Stimulated activated CD4-positive, alpha-beta T cell treated with anti-CD3 and anti-CD28 coated beads, TNF-alpha, amount 100 ng/mL, for 24 hours (primary cell): ENCODE results near the gene RRAGA.
"Not testable (repeated sequence)": the region's sequence is repeated elsewhere in the genome, so short reads cannot be mapped to it uniquely, and the experiment has no call there.

Experiments
- DNase-seq, 3 experiments: peaks; one replicate each; pipeline ENCODE4 v3.0.0-alpha.2; 2020; ENCODE audit warnings: low read depth in 3 of 3

Gene RRAGA, protein sequence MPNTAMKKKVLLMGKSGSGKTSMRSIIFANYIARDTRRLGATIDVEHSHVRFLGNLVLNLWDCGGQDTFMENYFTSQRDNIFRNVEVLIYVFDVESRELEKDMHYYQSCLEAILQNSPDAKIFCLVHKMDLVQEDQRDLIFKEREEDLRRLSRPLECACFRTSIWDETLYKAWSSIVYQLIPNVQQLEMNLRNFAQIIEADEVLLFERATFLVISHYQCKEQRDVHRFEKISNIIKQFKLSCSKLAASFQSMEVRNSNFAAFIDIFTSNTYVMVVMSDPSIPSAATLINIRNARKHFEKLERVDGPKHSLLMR

DNA sequence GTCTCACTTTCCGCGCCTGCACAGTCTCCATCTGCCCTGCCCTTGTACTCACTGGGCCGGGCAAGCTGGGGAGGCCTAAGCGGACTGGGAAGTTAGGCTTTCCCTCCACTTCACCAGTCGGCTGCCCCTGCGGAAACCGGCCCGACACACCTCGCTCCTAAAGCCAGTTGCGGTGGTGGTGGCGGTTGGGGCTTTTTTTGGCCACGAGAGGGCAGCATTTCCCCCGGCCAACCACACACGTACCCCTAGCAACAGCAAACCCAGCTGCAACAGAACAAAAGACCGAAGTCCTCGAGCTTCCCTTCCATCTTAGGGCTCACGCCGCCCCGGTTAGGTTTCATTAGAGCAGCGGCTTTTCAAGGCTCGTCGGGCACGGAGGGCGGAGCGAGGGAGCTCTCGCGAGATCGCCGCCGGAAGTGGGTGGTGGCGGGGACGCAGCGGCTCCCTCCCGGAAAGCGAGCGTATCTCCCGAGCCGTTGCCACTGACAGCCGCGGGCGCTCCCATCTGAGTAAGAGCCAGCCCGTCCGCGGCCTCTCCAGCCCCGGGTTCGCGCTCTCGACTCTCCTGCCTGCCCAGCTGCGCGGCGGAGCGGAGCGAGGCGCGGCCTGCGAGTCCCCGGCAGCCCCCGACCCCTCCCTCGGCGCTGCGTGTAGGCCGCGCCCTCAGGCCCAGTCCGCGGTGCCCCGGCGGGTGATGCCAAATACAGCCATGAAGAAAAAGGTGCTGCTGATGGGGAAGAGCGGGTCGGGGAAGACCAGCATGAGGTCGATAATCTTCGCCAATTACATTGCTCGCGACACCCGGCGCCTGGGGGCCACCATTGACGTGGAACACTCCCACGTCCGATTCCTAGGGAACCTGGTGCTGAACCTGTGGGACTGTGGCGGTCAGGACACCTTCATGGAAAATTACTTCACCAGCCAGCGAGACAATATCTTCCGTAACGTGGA, at the start of gene RRAGA:
RRAGA (plus strand) TSS at position 462 of the 951 bp plus-strand sequence; CDS start at position 695, 233 bp downstream.
- DNase-seq: peak; percentile 85 to 92 (median 91)

DNA sequence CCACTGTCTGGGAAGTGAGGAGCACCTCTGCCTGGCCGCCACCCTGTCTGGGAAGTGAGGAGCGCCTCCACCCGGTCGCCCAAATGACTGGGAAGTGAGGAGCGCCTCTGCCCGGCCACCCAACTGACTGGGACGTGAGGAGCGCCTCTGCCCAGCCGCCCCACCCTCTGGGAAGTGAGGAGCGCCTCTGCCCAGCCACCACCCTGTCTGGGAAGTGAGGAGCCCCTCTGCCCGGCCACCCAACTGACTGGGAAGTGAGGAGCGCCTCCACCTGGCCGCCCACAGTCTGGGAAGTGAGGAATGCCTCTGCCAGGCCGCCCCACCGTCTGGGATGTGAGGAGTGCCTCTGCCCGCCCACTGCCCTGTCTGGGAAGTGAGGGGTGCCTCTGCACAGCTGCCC, 49.1 kb upstream of the RRAGA start:
- no peak for DNase-seq

DNA sequence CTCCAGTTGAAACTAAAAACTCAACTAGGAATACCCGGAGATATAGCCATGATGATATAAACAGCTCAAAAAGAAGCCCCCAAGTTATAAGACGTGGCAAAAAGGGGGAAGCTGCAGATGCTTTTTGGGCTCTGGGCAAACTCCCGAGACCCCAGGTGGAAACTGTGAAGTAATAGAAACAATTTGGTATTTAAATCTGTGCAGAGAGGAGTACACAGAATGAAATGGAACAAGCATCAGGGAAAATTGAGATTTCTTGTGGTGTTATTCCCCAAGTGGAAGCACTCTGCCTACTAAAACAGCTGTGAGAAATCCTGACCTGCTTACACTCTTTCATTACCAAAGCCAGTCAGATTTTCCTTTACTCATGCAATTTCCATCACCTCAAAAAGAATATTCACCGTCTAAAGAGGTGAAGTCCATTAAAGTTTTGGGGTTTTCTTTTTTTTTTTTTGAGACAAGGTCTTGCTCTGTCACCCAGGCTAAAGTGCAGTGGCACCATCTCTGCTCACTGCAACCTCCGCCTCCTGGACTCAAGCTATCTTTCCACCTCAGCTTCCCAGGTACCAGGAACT, 39.7 kb upstream of the RRAGA start:
- no peak for DNase-seq

DNA sequence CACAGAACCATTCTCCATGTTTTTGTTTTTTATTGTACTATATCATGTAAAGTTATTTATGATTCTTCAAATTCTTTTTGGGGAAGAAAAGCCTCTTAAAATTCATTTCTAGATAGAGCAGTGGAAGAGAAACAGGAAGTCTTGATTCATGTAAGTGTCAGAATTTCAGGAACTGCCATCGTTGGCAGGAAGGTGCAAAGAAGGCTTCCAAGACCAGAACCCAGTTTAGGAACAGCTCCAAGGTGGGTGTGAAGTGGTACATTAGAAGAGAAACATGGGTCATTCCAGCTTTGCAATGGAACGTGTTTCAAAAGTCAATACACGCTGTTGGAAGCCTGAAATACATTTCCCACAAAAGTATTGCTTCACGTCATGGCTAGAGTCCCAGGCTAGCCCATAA, 31.0 kb upstream of the RRAGA start:
- DNase-seq: no peak

DNA sequence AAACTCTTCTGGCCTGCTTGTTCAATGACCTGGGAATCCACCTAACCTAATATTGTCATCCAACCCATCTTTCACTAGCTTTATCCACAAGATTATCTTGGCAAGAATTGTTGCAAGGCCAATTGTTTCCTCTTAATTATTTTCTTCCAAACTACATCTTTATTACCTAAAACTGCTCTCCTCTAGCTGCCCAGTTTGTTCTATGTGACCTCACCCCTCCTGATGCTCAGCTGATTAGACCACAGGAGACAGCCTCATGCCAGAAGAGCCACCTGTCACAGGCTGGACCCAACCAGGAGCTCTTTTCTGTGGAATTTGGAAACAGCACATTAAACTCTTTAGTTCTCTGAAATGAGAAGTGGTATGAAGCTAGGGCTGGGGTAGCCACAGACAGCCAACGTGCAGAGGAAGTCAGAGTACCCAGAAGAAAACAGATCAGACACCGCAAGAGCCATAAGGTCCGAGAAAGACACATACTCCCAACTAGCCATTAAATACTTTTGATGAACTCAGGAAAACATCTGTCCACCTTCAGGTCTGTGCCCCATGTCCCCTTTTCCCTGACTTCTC, 28.3 kb upstream of the RRAGA start:
- DNase-seq: no peak

DNA sequence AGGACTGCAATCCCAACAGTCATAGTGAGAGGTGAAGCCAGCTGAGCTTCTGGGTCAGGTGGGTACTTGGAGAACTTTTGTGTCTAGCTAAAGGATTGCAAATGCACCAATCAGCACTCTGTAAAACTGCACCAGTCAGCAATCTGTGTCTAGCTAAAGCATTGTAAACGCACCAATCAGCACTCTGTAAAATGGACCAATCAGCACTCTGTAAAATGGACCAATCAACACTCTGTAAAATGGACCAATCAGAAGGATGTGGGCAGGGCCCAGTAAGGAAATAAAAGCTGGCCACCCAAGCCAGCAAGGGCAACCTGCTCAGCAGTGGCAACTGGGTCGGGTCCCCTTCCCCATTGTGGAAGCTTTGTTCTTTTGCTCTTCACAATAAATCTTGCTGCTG, 27.6 kb upstream of the RRAGA start:
- not testable (repeated sequence) for DNase-seq

DNA sequence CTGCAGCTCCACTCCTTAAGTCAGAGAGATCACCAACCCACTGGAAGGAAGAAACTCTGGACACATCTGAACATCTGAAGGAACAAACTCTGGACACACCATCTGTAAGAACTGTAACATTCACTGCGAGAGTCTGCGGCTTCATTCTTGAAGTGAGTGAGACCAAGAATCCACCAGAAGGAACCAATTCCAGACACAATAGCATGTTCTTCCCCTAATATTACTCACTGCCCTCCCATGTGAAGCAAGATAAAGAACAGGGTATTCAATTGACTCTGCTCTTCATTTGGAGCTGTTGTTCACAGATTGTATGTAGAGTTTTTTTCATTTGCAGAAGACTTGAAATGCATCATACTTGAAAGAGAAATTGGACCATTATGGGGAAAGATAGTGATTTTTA, 27.0 kb upstream of the RRAGA start:
- DNase-seq: no peak

DNA sequence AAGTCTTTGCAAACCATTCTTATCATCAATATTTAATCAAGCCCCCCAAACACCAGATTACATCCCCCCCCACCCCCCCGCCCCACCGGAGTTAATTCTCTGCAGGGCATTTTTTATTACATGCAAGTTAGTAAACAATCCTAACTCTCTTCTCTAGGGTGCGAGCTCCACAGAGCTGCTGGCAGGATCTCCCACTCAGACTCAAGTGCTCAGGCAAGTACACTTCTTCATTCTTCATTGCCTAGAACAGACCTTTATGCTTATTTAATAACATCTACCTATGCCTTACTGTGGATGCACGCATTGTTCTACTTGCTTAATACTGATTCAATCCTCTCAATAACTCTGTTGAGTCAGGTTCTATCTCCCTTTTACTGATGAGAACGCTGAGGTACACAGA, 26.1 kb upstream of the RRAGA start:
- DNase-seq: no peak

DNA sequence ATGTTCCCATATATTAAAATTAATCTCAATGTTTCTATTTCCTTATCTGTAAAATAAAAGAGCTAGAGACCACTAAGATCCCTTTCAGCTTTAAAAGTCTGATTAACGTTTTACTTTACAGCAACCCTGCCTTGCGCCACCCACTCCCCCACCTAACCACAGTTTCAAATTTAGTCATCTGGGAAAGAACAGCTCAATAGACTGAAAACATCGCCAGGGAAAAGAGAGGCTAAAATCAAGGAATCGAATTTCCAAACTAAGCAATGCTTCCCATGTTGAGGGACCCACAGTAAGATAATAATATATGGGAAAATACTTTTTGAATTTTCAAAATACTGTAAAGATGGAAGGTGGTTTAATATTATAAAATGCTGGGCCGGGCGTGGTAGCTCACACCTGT, 22.9 kb upstream of the RRAGA start:
- DNase-seq: no peak

DNA sequence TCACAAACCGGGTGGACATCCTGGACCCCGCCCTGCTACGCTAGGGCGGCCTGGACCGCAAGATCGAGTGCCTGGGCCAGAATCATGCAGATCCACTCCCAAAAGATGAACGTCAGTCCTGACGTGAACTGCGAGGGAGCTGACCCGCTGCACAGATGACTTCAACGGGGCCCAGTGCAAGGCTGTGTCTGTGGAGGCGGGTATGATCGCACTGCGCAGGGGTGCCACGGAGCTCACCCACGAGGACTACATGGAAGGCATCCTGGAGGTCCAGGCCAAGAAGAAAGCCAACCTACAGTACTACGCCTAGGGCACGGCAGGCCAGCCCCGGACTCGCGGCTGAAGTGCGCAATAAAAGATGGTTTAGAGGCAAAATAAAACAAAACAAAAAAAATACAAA, 21.4 kb upstream of the RRAGA start:
- no peak for DNase-seq

DNA sequence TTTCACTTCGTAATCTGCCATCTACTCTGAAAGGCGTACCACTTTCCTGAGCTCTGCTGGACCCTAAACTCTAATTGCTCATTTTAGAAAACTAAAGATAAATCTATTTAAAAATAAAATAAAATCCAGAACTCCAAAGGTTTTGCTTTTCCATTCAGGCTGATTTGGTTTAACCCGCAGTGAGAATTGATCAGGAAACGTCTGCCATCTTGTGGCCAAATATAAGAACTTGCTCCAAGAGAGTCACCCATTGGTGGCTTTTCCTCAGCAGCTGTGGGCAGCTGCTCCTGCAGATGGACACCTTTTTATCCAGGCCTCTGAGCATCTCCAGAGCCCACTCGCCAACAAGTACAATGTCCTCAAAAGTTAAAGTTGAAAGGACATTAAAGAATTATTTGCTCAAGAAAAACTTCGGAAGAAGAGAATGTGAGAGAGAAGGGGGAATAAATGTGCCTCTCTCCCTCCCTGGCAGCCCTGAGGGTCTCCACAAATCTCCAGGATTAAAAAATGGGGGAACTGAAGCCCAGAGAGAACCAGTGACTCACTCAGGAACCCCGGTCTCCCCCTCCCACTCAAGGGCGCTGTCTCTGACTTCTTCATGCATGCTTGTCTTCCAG, 20.3 kb upstream of the RRAGA start:
- no peak for DNase-seq

DNA sequence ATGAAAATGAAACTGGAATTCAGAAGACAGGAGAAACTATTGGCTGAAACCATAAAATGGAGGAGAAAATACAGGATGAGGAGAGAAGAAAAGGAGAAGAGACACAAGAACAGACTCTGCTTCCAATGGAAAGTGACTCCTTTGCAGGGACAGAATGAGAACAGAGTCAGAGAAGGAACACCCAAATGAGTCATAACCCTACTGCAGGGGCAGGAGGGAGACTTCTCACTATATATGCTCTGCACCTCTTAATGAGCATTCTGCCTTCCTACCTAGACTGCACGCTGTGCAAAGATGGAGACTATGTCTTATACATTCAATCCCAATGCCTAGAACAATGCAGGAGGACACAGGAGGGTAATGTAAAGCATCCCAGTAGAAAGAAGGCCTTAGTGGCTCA, 18.3 kb upstream of the RRAGA start:
- DNase-seq: no peak

DNA sequence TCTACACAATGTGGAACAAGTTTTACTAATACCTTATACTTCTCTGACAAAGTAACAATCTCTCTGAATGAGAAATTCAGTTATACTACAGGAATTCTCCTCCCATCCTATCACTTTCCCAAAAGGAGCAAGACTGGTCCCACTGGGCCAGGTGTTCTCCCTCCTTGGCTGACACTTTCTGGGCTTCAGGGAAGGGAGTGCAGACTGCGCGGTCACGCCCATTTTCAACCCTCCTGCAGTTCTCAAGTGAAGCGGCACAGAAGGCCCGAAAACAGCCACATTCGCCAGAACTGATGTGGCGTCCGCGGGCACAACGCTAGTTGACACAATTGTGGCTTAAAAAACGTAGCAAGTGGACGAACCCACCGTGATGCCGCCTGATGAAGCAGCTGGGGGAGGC, 16.8 kb upstream of the RRAGA start:
- no peak for DNase-seq

DNA sequence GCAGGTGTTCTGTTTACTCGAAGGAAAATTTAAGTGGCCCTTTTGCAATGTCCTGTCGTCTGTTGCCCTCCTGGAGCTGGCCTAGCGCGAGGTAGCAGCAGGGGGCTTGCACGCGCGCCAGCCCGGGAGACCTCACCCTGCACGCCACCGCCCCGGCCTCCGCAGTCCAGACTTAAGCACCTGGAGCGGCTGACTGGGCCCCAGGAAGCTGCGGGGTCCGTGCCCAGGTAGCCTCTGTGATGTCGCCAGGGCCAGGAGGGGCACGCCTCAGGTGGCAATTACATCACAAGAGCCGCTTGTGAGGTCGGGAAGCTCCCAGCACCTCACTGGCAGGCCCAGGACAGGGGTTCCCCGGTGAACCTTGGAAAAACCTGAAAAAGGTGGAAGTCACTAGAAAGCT, 16.2 kb upstream of the RRAGA start, which contains the start of gene SAXO1:
SAXO1 (minus strand) TSS at position 195 of the 400 bp plus-strand sequence. CDS start 301 bp downstream, outside the sequence.
- DNase-seq: no peak

DNA sequence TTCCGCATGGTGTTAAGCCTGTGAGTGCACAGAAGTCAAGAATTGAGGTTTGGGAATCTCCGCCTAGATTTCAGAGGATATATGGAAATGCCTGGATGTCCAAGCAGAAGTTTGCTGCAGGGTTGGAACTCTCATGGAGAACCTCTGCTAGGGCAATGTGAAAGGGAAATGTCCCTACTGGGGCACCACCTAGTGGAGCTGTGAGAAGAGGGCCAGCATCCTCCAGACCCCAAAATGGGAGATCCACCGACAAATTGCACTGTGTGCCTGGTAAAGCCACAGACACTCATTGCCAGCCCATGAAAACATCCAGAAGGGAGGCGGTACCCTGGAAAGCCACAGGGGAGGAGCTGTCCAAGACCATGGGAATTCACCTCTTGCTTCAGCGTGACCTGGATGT, 12.6 kb upstream of the RRAGA start:
- no peak for DNase-seq

DNA sequence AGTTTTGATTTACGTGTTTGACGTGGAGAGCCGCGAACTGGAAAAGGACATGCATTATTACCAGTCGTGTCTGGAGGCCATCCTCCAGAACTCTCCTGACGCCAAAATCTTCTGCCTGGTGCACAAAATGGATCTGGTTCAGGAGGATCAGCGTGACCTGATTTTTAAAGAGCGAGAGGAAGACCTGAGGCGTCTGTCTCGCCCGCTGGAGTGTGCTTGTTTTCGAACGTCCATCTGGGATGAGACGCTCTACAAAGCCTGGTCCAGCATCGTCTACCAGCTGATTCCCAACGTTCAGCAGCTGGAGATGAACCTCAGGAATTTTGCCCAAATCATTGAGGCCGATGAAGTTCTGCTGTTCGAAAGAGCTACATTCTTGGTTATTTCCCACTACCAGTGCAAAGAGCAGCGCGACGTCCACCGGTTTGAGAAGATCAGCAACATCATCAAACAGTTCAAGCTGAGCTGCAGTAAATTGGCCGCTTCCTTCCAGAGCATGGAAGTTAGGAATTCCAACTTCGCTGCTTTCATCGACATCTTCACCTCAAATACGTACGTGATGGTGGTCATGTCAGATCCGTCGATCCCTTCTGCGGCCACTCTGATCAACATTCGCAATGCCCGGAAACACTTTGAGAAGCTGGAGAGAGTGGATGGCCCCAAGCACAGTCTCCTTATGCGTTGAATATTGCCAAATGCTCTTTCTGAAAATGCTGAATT, 850 bp downstream of the RRAGA start:
- DNase-seq: no peak

DNA sequence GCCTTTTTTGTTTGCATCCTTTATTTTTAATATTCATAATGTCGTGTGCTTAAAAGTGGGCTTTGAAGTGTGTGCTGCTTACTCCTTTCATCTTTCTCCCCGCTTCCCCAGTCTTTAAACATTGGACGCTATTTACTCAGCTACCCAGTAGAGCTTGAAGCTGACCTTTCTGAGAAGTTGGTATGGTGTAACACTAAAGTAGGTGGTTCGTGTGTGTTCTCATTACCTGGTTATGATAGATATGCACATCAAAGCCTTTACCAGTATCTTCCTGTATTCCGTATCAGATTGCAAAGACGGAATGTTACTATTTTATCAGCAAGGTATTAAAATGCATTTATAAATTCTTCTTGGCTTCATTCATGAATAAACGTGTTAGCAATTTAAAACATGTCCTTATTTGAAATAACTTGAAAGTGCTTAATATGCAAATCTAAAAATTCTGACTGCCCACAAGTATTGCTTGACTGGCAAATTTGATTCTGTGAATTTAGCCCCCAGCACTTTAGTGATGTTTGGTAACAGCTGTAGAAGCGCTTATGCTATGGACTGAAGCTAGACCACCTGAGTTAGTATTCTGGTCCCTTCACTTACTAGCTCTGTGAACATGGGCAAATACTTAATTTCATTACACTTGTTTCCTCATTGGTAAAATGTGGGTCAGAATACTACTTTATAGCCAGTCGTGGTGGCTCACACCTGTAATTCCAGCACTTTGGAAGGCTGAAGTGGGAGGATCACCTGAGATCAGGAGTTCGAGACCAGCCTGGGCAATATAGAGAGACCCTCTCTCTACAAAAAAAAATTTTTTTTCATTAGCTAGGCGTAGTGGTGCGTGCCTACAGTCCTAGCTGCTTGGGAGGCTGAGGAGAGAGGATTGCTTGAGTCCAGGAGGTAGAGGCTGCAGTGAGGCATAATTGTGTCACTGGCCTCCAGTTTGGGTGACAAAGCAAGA, 1.7 kb downstream of the RRAGA start:
- DNase-seq: no peak

DNA sequence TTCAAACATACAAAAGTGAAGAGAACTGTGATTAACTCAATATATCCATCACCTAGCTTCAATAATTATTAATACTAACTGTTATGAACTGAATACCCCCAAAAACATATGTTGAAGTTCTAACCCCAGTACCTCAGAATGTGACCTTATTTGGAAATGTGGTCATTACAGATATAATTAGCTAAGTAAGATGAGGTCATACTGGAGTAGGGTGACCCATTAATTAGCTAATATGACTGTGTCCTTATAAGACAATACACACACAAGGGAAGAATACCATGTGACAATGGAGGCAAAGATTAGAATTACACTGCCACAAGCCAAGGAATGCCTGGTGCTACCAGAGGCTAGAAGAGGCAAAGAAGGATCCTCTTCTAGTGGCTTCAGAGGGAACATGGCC, 7.8 kb downstream of the RRAGA start:
- no peak for DNase-seq

DNA sequence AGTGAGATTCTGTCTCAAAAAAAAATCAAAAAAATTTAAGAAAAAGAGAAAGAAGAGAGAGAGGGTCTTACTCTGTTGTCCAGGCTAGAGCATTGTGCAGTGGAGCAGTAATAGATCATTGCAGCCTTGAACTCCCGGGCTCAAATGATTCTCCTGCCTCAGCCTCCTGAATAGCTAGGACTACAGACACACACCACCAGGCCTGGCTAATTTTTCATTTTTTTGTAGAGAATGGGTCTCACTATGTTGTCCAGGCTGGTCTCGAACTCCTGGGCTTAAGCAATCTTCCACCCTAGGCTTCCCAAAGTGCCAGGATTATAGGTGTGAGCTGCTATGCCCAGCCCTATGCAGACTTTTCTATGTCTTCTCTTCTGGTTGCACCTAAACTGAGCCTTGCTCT, 25.0 kb downstream of the RRAGA start:
- DNase-seq: no peak

DNA sequence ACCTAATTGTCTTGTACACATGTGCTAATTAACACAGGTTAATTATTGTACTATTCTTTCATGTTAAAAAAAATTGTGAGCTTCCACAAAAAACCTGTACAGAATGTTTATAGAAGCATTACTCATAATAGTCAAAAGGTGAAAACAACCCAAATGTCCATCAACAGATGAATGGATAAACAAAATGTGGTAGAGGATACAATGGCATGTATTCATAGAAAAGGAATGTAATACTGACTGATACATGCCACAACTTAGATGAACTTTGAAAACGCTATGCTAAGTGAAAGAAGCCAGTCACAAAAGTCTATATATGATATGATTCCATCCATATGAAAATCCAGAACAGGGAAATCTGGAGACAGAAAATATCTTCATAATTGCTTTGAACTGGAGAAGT, 25.6 kb downstream of the RRAGA start:
- DNase-seq: no peak
